Prostate gland (tissue), 2 donors: Measurements from ENCODE around the gene SUSD5.

Experiments
- CTCF ChIP-seq, 4 experiments: fragments of 200-600 bp in 2 of 4; fragments of 450-650 bp in 2 of 4; sonication (generic) in 2 of 4; IDR thresholded peaks; 1 replicate in 3 of 4; 2 replicates in 1 of 4; pipeline ENCODE4 v1.5.1; 2016 to 2019; ENCODE audit warnings: antibody characterized with exemption in 4 of 4, mild to moderate bottlenecking in 2 of 4, moderate library complexity in 2 of 4
- POLR2A ChIP-seq: fragments of 450-650 bp; IDR thresholded peaks from one replicate; pipeline ENCODE4 v1.6.1; 2016; ENCODE audit warnings: antibody characterized with exemption, mild to moderate bottlenecking
- POLR2AphosphoS5 ChIP-seq: sonication (generic); formaldehyde crosslinking; IDR thresholded peaks from one replicate; pipeline ENCODE4 v1.6.1; 2017; ENCODE audit warnings: antibody characterized with exemption

GRCh38 chr3:33166095-33166494 lies 52.5 kb downstream of the SUSD5 start:
- TF ChIP-seq CTCF (IDR thresholded peaks at IDR 0.05) (no peak), POLR2A (no peak), POLR2AphosphoS5 (no peak)
